ENCODE results near the gene CCN5. TPM values are rescaled to one million over a fixed set of nuclear protein-coding genes. Genes with fewer than 3 reads are reported as not detected.

The CCN5 gene
- total RNA-seq, 2 donors from 2014 or later, result not detected

DNA sequence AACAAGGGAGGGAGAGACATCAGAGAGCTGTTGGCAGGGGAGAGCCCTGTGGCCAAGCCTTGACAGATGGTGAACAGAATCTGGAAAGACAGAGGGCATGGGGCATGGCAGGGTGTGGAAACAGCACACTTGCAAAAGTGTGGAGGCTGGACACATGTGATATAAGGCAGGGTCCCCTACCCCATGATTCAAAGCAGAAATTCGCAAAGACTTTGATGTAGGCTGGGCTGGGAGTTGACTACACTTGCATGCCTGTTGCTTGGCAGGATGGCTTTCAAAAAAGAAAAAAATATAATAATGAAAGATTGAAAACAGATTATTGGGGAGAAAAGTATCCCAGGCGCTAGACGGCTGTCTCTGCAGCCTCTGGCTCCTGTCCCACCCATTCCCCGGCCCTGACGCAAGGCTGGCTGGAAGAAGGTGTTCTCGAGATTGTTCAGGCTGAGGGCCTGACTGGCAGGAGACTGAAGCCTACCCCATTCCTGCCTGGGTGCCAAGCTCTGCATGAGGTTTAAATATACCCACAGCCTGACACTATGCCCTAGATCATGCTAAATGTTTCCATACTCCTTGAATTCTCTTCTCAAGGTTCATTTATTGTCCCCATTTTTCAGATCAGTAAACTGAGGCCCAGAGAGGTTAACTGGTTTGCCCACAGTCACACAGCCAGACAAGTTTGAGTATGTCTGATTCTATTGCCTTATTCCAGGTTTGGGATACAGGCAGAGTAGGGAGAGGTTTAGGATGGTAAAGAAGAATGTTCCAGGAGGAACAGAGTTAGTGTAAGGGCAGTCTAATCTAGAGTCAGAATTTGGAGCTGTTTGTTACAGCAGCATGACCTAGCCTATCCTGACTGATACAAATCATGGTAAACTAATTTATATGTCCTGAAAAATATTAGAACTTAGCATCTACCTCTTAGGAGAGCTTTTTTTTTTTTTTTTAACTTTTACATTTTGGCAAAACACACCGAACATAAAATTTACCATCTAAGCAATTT lies 23.4 kb upstream of the CCN5 start:
- Mint-ChIP-seq H3K27me3 (ENCODE audit: insufficient read depth) (peaks cover 5% of the 10 kb centered on the region), H3K4me3 (no peak overlapping the region), H3K4me1 (peaks cover 2% of the 10 kb centered on the region), H3K27ac (no peak overlapping the region), H3K36me3 (ENCODE audit: low read depth) (no peaks in the 10 kb centered on the region), H3K9me3 (peaks cover 7% of the 10 kb centered on the region)
- H3K27me3 ChIP-seq (ENCODE audit: control insufficient read depth, insufficient read depth, low read length, poor library complexity, severe bottlenecking), result no peaks in the 10 kb centered on the region
- H3K9me3 ChIP-seq (ENCODE audit: control insufficient read depth, low read length), result peaks cover 5% of the 10 kb centered on the region
- DNase-seq, result no peak
- H3K27ac ChIP-seq (ENCODE audit: low read depth, low read length), result no peak overlapping the region
- TF ChIP-seq, protein P1, sequence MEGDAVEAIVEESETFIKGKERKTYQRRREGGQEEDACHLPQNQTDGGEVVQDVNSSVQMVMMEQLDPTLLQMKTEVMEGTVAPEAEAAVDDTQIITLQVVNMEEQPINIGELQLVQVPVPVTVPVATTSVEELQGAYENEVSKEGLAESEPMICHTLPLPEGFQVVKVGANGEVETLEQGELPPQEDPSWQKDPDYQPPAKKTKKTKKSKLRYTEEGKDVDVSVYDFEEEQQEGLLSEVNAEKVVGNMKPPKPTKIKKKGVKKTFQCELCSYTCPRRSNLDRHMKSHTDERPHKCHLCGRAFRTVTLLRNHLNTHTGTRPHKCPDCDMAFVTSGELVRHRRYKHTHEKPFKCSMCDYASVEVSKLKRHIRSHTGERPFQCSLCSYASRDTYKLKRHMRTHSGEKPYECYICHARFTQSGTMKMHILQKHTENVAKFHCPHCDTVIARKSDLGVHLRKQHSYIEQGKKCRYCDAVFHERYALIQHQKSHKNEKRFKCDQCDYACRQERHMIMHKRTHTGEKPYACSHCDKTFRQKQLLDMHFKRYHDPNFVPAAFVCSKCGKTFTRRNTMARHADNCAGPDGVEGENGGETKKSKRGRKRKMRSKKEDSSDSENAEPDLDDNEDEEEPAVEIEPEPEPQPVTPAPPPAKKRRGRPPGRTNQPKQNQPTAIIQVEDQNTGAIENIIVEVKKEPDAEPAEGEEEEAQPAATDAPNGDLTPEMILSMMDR (conservative IDR thresholded peaks at IDR 0.05), result no peak
- 89 to 95% methylated on average over 6 to 7 of the region's 7 CpGs for WGBS, 2 experiments (ENCODE audit: insufficient coverage in 1 of 2, insufficient read length in 1 of 2)
- no peaks in the 10 kb centered on the region for H3K4me1 ChIP-seq (ENCODE audit: control insufficient read depth, insufficient read depth, low read length)
- no peaks in the 10 kb centered on the region for H3K36me3 ChIP-seq (ENCODE audit: control insufficient read depth, insufficient read depth, low read length)
- no peak overlapping the region for H3K4me3 ChIP-seq (ENCODE audit: low read length)
- H3K9ac ChIP-seq (ENCODE audit: extremely low read depth, low read length, poor library complexity, severe bottlenecking), result no peak overlapping the region

DNA sequence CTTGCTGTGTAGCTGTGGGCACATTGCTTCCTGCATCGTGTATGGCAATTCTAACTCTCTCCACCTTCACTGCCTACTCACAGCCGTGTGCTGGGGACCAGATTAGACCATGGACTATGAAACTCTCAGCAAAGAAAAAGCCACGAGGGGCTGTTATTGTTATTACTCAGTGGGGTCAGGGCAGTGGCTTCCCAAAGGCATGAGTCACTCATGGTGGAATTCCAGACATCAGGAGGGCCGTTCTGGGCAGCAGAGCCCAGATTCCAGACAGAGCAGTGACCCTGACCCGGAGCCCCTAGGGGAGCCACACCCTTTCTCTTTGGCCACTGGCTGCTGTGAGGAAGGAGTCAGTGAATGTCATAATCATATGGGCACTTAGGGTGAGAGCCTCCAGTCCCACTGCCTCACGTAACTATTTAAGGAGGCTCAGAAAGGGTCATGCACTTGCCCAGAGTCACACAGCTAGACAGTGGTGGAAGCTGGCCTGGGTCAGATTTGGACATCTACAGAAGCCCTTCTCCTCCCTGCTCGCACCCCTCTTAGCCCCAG lies 22.2 kb upstream of the CCN5 start:
- H3K9me3 Mint-ChIP-seq, result peaks cover 7% of the 10 kb centered on the region
- Histone ChIP-seq H3K27ac (ENCODE audit: low read depth, low read length) (peak overlapping the region; percentile 57), H3K9me3 (ENCODE audit: control insufficient read depth, low read length) (peaks cover 5% of the 10 kb centered on the region), H3K4me1 (ENCODE audit: control insufficient read depth, insufficient read depth, low read length) (no peaks in the 10 kb centered on the region), H3K36me3 (ENCODE audit: control insufficient read depth, insufficient read depth, low read length) (no peaks in the 10 kb centered on the region), H3K9ac (ENCODE audit: extremely low read depth, low read length, poor library complexity, severe bottlenecking) (no peak overlapping the region), H3K4me3 (ENCODE audit: low read length) (no peak overlapping the region), H3K27me3 (ENCODE audit: control insufficient read depth, insufficient read depth, low read length, poor library complexity, severe bottlenecking) (no peaks in the 10 kb centered on the region)
- no peaks in the 10 kb centered on the region for H3K36me3 Mint-ChIP-seq (ENCODE audit: low read depth)
- H3K4me1 Mint-ChIP-seq, result peaks cover 2% of the 10 kb centered on the region
- DNase-seq, result peak; percentile 73
- no peak overlapping the region for H3K4me3 Mint-ChIP-seq
- no peak overlapping the region for H3K27ac Mint-ChIP-seq
- TF ChIP-seq, protein P1 (conservative IDR thresholded peaks at IDR 0.05), result no peak
- WGBS, 2 experiments (ENCODE audit: insufficient coverage in 1 of 2, insufficient read length in 1 of 2), result 66 to 72% methylated on average over 4 to 7 of the region's 7 CpGs
- peaks cover 5% of the 10 kb centered on the region for H3K27me3 Mint-ChIP-seq (ENCODE audit: insufficient read depth)

DNA sequence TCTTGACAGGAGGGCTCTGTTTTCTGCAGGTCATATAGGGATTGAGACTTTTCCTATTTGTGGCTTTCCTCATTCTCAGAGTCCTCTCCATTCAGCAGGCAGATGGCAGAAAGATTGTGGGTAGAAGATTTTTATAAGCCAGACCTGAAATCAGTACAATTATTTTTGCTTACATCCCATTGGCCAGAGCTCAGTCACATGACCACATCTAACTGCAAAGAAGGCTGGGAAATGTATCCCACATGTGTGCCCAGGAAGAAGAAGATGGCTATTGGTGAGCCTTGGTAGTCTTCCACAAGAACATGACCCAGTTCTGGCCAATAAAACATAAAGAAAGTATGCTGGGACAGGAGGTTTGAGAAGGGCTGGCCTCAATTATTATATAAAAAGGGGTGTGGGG lies 21.5 kb upstream of the CCN5 start:
- Mint-ChIP-seq H3K9me3 (peaks cover 7% of the 10 kb centered on the region), H3K4me3 (no peak overlapping the region), H3K36me3 (ENCODE audit: low read depth) (no peaks in the 10 kb centered on the region), H3K27ac (no peak overlapping the region), H3K27me3 (ENCODE audit: insufficient read depth) (peaks cover 5% of the 10 kb centered on the region), H3K4me1 (peaks cover 2% of the 10 kb centered on the region)
- TF ChIP-seq, protein P1 (conservative IDR thresholded peaks at IDR 0.05), result no peak
- Histone ChIP-seq H3K9me3 (ENCODE audit: control insufficient read depth, low read length) (peaks cover 5% of the 10 kb centered on the region), H3K27me3 (ENCODE audit: control insufficient read depth, insufficient read depth, low read length, poor library complexity, severe bottlenecking) (no peaks in the 10 kb centered on the region), H3K27ac (ENCODE audit: low read depth, low read length) (no peak overlapping the region), H3K4me1 (ENCODE audit: control insufficient read depth, insufficient read depth, low read length) (no peaks in the 10 kb centered on the region), H3K36me3 (ENCODE audit: control insufficient read depth, insufficient read depth, low read length) (no peaks in the 10 kb centered on the region), H3K9ac (ENCODE audit: extremely low read depth, low read length, poor library complexity, severe bottlenecking) (no peak overlapping the region), H3K4me3 (ENCODE audit: low read length) (no peak overlapping the region)
- DNase-seq, result no peak
